GM12872 (cell line): ENCODE results near the gene SLC39A10.

Experiments
- CTCF ChIP-seq: IDR thresholded peaks from 3 replicates; pipeline ENCODE4 v1.5.1; 2011; ENCODE audit warnings: low read depth, mild to moderate bottlenecking, low read length, moderate library complexity; ENCODE audit not compliant: insufficient read depth

The SLC39A10 gene

GRCh38 chr2:195697681-195698220 is 40.7 kb downstream of the SLC39A10 start:
- no peak for TF ChIP-seq CTCF

- TF ChIP-seq CTCF: no peak
These were observed 43.5 kb downstream of the SLC39A10 start for GRCh38 chr2:195700480-195700879.

- TF ChIP-seq CTCF: no peak
These were observed 49.3 kb downstream of the SLC39A10 start for GRCh38 chr2:195706161-195706900.

GRCh38 chr2:195709901-195710806 is 53.1 kb downstream of the SLC39A10 start:
- TF ChIP-seq CTCF: no peak

GRCh38 chr2:195711478-195711877 is 54.5 kb downstream of the SLC39A10 start:
- TF ChIP-seq CTCF: no peak

GRCh38 chr2:195716466-195716865 is 59.4 kb downstream of the SLC39A10 start:
- TF ChIP-seq CTCF: no peak

- no peak for TF ChIP-seq CTCF
These were observed 64.0 kb downstream of the SLC39A10 start for GRCh38 chr2:195721042-195721441.
